Mesenchymal stem cell (in vitro differentiated cells and primary cell): ENCODE data around the gene NFATC1.

Source experiments
- DNase-seq: peaks from one replicate; pipeline ENCODE4 v3.0.0-alpha.2; 2013
- H2AFZ ChIP-seq: one replicate; pipeline ENCODE4 v1.6.1; 2013; ENCODE audit warnings: low read depth, mild to moderate bottlenecking, control low read depth, inconsistent platforms, low read length, moderate library complexity
- H2AK5ac ChIP-seq: 2 replicates; pipeline ENCODE4 v1.6.1; 2013; ENCODE audit warnings: low read length, moderate library complexity, mild to moderate bottlenecking, inconsistent platforms; ENCODE audit not compliant: severe bottlenecking
- H2BK120ac ChIP-seq: one replicate; pipeline ENCODE4 v1.6.1; 2013; ENCODE audit warnings: low read depth, mild to moderate bottlenecking, inconsistent platforms, low read length, moderate library complexity
- H2BK12ac ChIP-seq, 2 experiments: one replicate each; pipeline ENCODE4 v1.6.1; 2013; ENCODE audit warnings: inconsistent platforms in 2 of 2, low read length in 2 of 2, mild to moderate bottlenecking in 2 of 2, moderate library complexity in 2 of 2, control low read depth in 1 of 2
- H2BK15ac ChIP-seq: one replicate; pipeline ENCODE4 v1.6.1; 2013; ENCODE audit warnings: mild to moderate bottlenecking, low read depth, inconsistent platforms; ENCODE audit not compliant: poor library complexity, severe bottlenecking
- H2BK5ac ChIP-seq: 2 replicates; pipeline ENCODE4 v1.6.1; 2013; ENCODE audit warnings: low read depth, mild to moderate bottlenecking, low read length, control low read depth, inconsistent platforms; ENCODE audit not compliant: poor library complexity, severe bottlenecking
- H3K14ac ChIP-seq, 2 experiments: one replicate each; pipeline ENCODE4 v1.6.1; 2013; ENCODE audit warnings: inconsistent platforms in 2 of 2, low read length in 2 of 2, control low read depth in 1 of 2, mild to moderate bottlenecking in 1 of 2, moderate library complexity in 1 of 2
- H3K18ac ChIP-seq, 2 experiments: one replicate each; pipeline ENCODE4 v1.6.1; 2013; ENCODE audit warnings: inconsistent platforms in 2 of 2, low read length in 2 of 2, control low read depth in 1 of 2, low read depth in 1 of 2, mild to moderate bottlenecking in 1 of 2
- H3K23ac ChIP-seq, 2 experiments: one replicate each; pipeline ENCODE4 v1.6.1; 2013; ENCODE audit warnings: inconsistent platforms in 2 of 2, low read length in 2 of 2, mild to moderate bottlenecking in 2 of 2, moderate library complexity in 2 of 2, control low read depth in 1 of 2
- H3K27ac ChIP-seq: 2 replicates; pipeline ENCODE4 v1.5.1; 2013; ENCODE audit warnings: mild to moderate bottlenecking, moderate library complexity, low read length, control low read depth, inconsistent platforms; ENCODE audit not compliant: poor library complexity, severe bottlenecking
- H3K27me3 ChIP-seq, 2 experiments: 2 replicates each; pipeline versions ENCODE4 v1.6.1 to v1.7.0; 2013; ENCODE audit warnings: low read length in 2 of 2, mild to moderate bottlenecking in 2 of 2, moderate library complexity in 2 of 2, control low read depth in 1 of 2, inconsistent platforms in 1 of 2; ENCODE audit not compliant: control insufficient read depth in 1 of 2, insufficient read depth in 1 of 2
- H3K36me3 ChIP-seq, 2 experiments: 2 replicates each; pipeline versions ENCODE4 v1.6.1 to v1.7.0; 2013; ENCODE audit warnings: low read length in 2 of 2, control low read depth in 1 of 2, inconsistent platforms in 1 of 2, low read depth in 1 of 2, mild to moderate bottlenecking in 1 of 2; ENCODE audit not compliant: insufficient read depth in 2 of 2, control insufficient read depth in 1 of 2
- H3K4ac ChIP-seq, 2 experiments: one replicate each; pipeline ENCODE4 v1.6.1; 2013; ENCODE audit warnings: inconsistent platforms in 2 of 2, low read length in 2 of 2, mild to moderate bottlenecking in 2 of 2, moderate library complexity in 2 of 2, control low read depth in 1 of 2, low read depth in 1 of 2
- H3K4me1 ChIP-seq: 2 replicates; pipeline ENCODE4 v1.6.1; 2013; ENCODE audit warnings: low read depth, low read length, control low read depth; ENCODE audit not compliant: control insufficient read depth, insufficient read depth
- H3K4me2 ChIP-seq: 2 replicates; pipeline ENCODE4 v1.6.1; 2013; ENCODE audit warnings: low read length, mild to moderate bottlenecking, inconsistent platforms; ENCODE audit not compliant: poor library complexity, severe bottlenecking
- H3K4me3 ChIP-seq, 2 experiments: 2 replicates each; pipeline versions ENCODE4 v1.5.1 to v1.7.0; 2013; ENCODE audit warnings: low read length in 2 of 2, mild to moderate bottlenecking in 2 of 2, control low read depth in 1 of 2, low read depth in 1 of 2; ENCODE audit not compliant: insufficient read depth in 1 of 2
- H3K79me1 ChIP-seq: replicated peaks from 2 replicates; pipeline ENCODE4 v1.6.1; 2013; ENCODE audit warnings: mild to moderate bottlenecking, control low read depth, low read length, inconsistent platforms; ENCODE audit not compliant: poor library complexity, severe bottlenecking
- H3K9ac ChIP-seq: 2 replicates; pipeline ENCODE4 v1.7.0; 2013; ENCODE audit warnings: mild to moderate bottlenecking, low read length, moderate library complexity
- H3K9me3 ChIP-seq: 2 replicates; pipeline ENCODE4 v1.7.0; 2013; ENCODE audit warnings: mild to moderate bottlenecking, low read length; ENCODE audit not compliant: control insufficient read depth
- H4K8ac ChIP-seq: one replicate; pipeline ENCODE4 v1.6.1; 2013; ENCODE audit warnings: inconsistent platforms, mild to moderate bottlenecking, low read length, moderate library complexity
- H4K91ac ChIP-seq: one replicate; pipeline ENCODE4 v1.6.1; 2013; ENCODE audit warnings: mild to moderate bottlenecking, low read length, inconsistent platforms
- WGBS: methylation state at CpG from one replicate; pipeline ENCODE4 v1.1.7; 2013; ENCODE audit warnings: mixed read lengths; 5-methylcytosine and 5-hydroxymethylcytosine counted together

The NFATC1 gene

GRCh38 chr18:79381811-79382311 is 13.9 kb upstream of the NFATC1 start:
- Histone ChIP-seq H2AFZ (no peak overlapping the region), H3K23ac (no peak overlapping the region), H2BK12ac (no peak overlapping the region), H3K18ac (no peak overlapping the region), H3K9me3 (no peaks in the 10 kb centered on the region), H4K8ac (no peak overlapping the region), H3K27me3 (peaks cover 26 to 50% of the 10 kb centered on the region in 2 experiments), H3K4me1 (peaks cover 5% of the 10 kb centered on the region), H4K91ac (peak overlapping the region; percentile 39), H2BK120ac (no peak overlapping the region), H3K4me3 (no peak overlapping the region), H3K4me2 (no peak overlapping the region), H2BK5ac (no peak overlapping the region), H3K4ac (no peak overlapping the region), H3K27ac (no peak overlapping the region), H2BK15ac (no peak overlapping the region), H3K79me1 (no peaks in the 10 kb centered on the region), H3K9ac (no peak overlapping the region), H2AK5ac (no peak overlapping the region), H3K36me3 (peaks cover 15 to 23% of the 10 kb centered on the region in 2 experiments), H3K14ac (no peak overlapping the region)
- 91% methylated on average over 16 of the region's 16 CpGs for WGBS
- no peak for DNase-seq

GRCh38 chr18:79382681-79383387 is 12.9 kb upstream of the NFATC1 start:
- 92% methylated on average over 27 of the region's 27 CpGs for WGBS

DNA sequence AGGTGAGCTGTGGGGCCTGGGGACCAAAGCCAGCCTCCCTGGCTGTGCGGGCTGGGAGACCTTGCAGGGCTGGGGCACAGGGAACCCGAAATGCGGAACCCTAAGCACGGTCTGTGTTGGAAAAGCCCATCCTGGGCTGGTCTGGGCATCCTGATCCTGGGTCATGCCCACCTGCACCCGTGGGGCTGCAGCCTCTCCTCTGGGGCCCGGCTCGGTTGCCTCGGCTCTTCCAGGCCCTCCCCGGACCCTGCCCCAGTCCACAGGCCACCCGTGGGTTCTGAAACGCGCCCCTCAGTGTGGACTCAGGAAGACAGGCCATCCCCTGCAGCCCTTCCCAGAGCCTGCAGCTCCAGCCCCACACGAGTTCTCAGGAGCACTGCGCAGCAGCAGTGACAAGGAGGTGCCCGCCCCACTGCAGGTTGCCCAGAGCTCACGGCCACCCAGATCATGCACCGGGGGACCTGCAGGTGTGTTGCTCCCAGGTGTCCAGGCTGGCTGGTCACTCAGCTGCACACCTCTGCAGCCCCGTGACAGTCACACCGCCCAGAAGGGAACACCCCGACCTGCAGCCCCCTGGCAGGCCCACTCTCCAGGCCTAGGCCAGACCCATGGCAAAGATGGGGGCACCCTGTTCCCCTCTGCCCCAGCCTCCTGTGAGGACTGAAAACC is 12.2 kb upstream of the NFATC1 start:
- H3K4ac ChIP-seq: no peak overlapping the region
- 91% methylated on average over 20 of the region's 20 CpGs for WGBS
- H3K27ac ChIP-seq: no peak overlapping the region
- no peak overlapping the region for H2AFZ ChIP-seq
- H3K4me1 ChIP-seq: peaks cover 5% of the 10 kb centered on the region
- H3K79me1 ChIP-seq: no peaks in the 10 kb centered on the region
- no peak overlapping the region for H4K8ac ChIP-seq
- peaks cover 42 to 67% of the 10 kb centered on the region in 2 experiments for H3K27me3 ChIP-seq
- H3K4me3 ChIP-seq: no peak overlapping the region
- no peaks in the 10 kb centered on the region for H3K9me3 ChIP-seq
- no peak overlapping the region for H2BK120ac ChIP-seq
- H3K18ac ChIP-seq: no peak overlapping the region
- no peak overlapping the region for H4K91ac ChIP-seq
- no peak overlapping the region for H3K9ac ChIP-seq
- no peak overlapping the region for H3K4me2 ChIP-seq
- no peak overlapping the region for H2BK12ac ChIP-seq
- H2BK15ac ChIP-seq: no peak overlapping the region
- H3K36me3 ChIP-seq: peaks cover 0 to 8% of the 10 kb centered on the region in 2 experiments
- no peak overlapping the region for H2BK5ac ChIP-seq
- peak overlapping the region in 1 of 2 experiments; percentile 18 for H3K23ac ChIP-seq
- no peak for DNase-seq
- no peak overlapping the region for H2AK5ac ChIP-seq
- H3K14ac ChIP-seq: no peak overlapping the region

More at GRCh38 chr18:79382681-79383387, 12.9 kb upstream of the NFATC1 start:
- Histone ChIP-seq H3K79me1 (no peaks in the 10 kb centered on the region), H4K91ac (no peak overlapping the region), H3K27me3 (peaks cover 35 to 60% of the 10 kb centered on the region in 2 experiments), H2BK15ac (no peak overlapping the region), H3K18ac (no peak overlapping the region), H4K8ac (no peak overlapping the region), H3K27ac (no peak overlapping the region), H3K4me2 (no peak overlapping the region), H3K4me3 (no peak overlapping the region), H3K36me3 (peaks cover 6 to 14% of the 10 kb centered on the region in 2 experiments), H2BK120ac (no peak overlapping the region), H3K14ac (no peak overlapping the region), H2AFZ (no peak overlapping the region), H2BK12ac (no peak overlapping the region), H3K4ac (no peak overlapping the region), H3K9me3 (no peaks in the 10 kb centered on the region), H3K9ac (no peak overlapping the region), H2AK5ac (no peak overlapping the region), H3K23ac (no peak overlapping the region), H3K4me1 (peaks cover 5% of the 10 kb centered on the region), H2BK5ac (no peak overlapping the region)
- no peak for DNase-seq

- Histone ChIP-seq H2BK120ac (no peak overlapping the region), H3K18ac (no peak overlapping the region), H2BK5ac (no peak overlapping the region), H3K14ac (no peak overlapping the region), H3K4ac (no peak overlapping the region), H3K36me3 (peaks cover 0 to 6% of the 10 kb centered on the region in 2 experiments), H2BK15ac (no peak overlapping the region), H3K23ac (no peak overlapping the region), H3K9me3 (no peaks in the 10 kb centered on the region), H3K4me3 (no peak overlapping the region), H2BK12ac (no peak overlapping the region), H2AFZ (no peak overlapping the region), H2AK5ac (no peak overlapping the region), H4K91ac (no peak overlapping the region), H3K4me1 (no peaks in the 10 kb centered on the region), H4K8ac (no peak overlapping the region), H3K27me3 (peaks cover 49 to 74% of the 10 kb centered on the region in 2 experiments), H3K79me1 (no peaks in the 10 kb centered on the region), H3K4me2 (no peak overlapping the region), H3K27ac (no peak overlapping the region), H3K9ac (no peak overlapping the region)
- DNase-seq: no peak
- WGBS: 88% methylated on average over 14 of the region's 17 CpGs
Observed at GRCh38 chr18:79384151-79384807, 11.5 kb upstream of the NFATC1 start.
